NCI-H510A (cell line): Measurements from ENCODE around the gene FBXL15.

Experiments
- DNase-seq: peaks from one replicate; lab custom pipeline; 2025; lab: John Stamatoyannopoulos, UW

Gene FBXL15

GRCh38 chr10:102457591-102458150 is 37.0 kb downstream of the FBXL15 start:
- no peak for DNase-seq

- no peak for DNase-seq
Measured at GRCh38 chr10:102458656-102459055, 38.0 kb downstream of the FBXL15 start.

GRCh38 chr10:102460836-102461186 is 40.2 kb downstream of the FBXL15 start:
- no peak for DNase-seq

GRCh38 chr10:102461187-102462054 is 40.8 kb downstream of the FBXL15 start:
- peak; percentile 89 for DNase-seq

GRCh38 chr10:102462512-102463054 is 41.9 kb downstream of the FBXL15 start:
- DNase-seq = no peak

- DNase-seq = no peak
Measured at GRCh38 chr10:102463983-102464382, 43.3 kb downstream of the FBXL15 start.

- no peak for DNase-seq
Measured at GRCh38 chr10:102465466-102465865, 44.8 kb downstream of the FBXL15 start.

GRCh38 chr10:102467318-102467717 is 46.7 kb downstream of the FBXL15 start:
- no peak for DNase-seq

- no peak for DNase-seq
Measured at GRCh38 chr10:102467971-102468438, 47.4 kb downstream of the FBXL15 start.

- DNase-seq = no peak
Measured at GRCh38 chr10:102468683-102469082, 48.0 kb downstream of the FBXL15 start.

- no peak for DNase-seq
Measured at GRCh38 chr10:102470579-102471546, 50.2 kb downstream of the FBXL15 start.
